HG03378 (cell line): ENCODE results near the gene DVL3.
"Not testable (repeated sequence)": the region's sequence is repeated elsewhere in the genome, so short reads cannot be mapped to it uniquely, and the experiment has no call there.

Source experiments
- ATAC-seq: cut with Tn5 transposase; IDR thresholded peaks from one replicate; pipeline ENCODE4 v1.9.1; 2021; ENCODE audit warnings: mild to moderate bottlenecking, moderate library complexity; ENCODE audit not compliant: unreplicated experiment

Gene DVL3

DNA sequence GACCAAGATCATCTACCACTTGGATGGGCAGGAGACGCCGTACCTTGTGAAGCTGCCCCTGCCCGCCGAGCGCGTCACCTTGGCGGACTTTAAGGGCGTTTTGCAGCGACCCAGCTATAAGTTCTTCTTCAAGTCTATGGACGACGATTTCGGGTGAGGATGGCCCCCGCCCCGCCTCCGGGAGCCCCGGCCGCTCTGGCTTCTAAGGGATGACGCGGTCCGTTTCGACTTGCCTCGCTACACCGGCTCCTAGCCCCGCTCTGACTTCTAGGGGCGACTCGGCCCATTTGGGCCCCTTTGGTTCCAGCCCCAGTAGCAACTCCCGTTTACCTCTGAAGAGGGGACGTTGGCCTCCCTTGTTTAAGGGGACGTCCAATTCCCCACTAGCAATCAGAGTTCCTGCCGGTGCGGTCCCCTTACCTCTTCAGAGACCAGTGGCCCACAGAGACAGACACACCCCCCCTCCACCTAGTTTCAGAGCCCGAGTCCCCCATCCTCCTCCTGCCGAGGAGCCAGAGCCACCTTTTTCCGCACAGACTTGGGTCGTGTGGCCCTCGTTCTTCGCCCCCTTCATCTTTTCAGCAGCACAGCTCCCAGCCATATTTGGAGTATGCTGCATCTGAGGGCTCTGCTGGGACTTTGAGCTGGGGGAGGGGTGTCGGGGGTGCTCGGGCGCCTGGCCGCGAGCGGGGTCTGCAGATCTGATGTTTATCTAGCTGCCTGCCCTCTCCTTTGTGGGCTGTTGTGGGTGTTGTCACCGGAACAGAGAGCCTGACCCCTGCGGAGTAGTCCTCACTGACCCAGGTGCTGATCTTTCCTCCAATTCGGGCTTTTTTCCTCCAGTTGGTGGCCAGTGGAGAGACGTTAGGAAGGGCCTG, 706 bp downstream of the DVL3 start:
- no peak for ATAC-seq

DNA sequence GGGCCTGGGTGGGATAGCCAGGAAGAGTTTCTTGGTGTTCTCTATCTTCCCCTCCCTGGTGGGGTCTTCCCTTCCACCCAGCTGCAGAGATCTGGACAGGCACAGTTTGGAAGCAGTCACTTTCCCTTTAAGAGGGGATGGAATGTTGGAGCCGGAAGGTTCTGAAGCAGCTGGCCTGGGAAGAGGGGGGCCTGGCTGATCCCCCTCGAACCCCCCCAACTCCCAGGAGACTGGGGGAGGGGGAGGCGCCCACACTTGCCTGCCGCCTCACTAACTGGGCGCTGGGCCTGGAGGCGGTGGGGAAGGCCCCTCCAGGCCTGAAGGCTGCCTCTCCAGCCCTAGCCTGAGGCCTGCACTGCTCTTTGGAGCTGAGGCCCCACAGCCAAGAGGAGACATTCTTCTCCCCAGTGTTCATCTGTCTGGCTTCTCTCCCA, 1.4 kb downstream of the DVL3 start:
- no peak for ATAC-seq

GRCh38 chr3:184157206-184157605, 2.0 kb downstream of the DVL3 start:
- no peak for ATAC-seq

- ATAC-seq: no peak
Observed at GRCh38 chr3:184158404-184158803, 3.2 kb downstream of the DVL3 start.

GRCh38 chr3:184160456-184160855, 5.3 kb downstream of the DVL3 start:
- no peak for ATAC-seq

DNA sequence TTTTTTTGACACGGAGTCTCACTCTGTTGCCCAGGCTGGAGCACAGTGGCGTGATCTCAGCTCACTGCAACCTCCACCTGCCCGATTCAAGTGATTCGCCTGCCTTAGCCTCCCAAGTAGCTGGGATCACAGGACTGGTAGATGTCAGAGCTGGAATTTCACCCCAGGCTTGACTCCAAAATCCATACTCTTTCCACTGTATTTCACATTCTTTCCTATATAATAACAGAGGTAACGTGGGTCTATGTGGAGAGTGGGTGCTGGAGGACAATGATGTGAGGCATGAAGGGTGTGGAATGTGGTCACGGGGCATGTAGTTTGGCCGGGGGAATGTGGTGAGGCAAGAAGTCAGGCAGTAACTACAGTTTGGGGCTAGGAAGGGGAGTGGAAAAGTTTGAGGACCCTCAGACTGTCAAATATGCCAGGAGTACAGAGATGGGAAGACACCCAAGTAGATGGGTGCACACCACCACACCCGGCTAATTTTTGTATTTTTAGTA, 7.4 kb downstream of the DVL3 start:
- ATAC-seq: not testable (repeated sequence)

DNA sequence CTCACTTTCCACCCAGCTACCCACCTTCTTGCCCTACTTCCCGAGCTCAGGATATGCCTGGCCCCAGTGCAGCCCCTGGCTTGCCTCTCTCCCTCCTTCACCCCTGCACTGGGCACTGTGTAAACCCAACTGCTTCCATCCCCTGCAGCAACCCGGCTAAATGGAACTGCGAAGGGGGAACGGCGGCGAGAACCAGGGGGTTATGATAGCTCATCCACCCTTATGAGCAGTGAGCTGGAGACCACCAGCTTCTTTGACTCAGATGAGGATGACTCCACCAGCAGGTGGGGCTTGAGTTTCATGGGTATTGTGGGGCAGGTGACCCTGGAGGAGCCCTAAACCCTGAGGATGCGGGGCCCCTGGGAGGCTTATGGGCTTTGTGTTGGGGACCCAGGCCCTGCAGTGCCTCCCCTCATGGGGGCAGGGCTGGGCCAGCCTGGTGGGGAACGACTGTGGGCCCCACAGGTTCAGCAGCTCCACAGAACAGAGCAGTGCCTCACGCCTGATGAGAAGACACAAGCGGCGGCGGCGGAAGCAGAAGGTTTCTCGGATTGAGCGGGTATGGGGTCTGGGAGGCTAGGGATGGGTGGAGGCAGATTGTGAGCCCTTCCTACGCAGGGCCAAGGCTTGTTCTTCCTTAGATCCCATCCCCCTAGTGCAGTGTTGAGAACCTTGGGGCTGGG, 9.6 kb downstream of the DVL3 start:
- no peak for ATAC-seq

DNA sequence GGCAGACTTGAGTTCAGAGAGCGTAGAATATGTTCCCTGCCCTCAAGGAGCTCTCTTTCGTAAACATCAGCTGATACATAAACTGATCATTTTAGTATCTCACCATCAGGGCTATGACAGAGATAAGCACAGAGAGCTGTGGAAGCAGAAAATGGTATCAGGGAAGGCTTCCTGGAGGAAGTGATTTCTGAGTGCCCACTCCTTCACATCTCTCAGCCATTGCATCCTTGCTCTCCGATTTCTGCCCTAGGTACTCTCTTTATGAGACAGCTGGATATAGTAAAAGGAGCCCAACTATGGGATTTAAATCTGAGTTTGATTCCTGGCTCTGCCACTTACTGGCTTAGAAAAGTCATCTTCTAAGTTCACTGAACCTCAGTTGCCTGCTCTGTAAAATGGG, 10.4 kb downstream of the DVL3 start:
- ATAC-seq: no peak

GRCh38 chr3:184166671-184167070, 11.5 kb downstream of the DVL3 start:
- no peak for ATAC-seq

- no peak for ATAC-seq
Observed at GRCh38 chr3:184167786-184168185, 12.6 kb downstream of the DVL3 start.

DNA sequence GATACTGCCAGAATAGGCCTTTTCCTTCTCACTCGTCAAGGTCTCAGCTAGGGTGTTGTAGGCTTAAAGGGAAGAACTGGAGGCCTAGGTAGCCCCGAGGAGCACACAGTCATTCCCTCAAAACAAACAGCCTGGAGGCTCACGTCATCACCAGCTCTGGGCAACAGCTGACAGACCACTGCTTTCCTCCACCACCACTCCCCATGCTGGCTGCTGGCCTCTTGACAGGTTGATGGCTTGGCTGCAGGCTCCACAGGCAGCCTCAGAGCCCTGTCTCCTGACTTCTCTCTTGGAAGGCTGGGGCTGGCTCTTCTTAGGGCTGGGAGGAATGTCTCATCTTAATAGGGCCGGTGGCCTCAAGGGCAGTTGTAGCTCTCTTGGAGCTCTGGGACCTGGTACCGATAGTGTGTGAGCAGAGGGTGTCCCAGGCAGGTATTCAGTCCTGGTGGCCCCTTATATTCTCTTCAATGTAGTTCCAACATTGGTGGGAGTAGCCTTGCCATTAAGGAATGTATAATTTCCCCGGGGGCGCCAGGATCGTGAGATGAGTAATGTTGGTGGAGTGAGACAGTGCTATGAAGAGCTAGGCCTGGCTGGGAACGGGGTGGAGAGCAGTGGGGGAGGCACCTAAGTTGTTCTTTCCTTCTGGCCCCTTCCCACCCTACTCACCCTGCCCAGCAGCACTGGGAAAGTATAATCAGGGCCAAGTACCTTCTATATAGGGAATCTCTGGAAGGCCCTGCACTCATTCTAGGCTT, 13.4 kb downstream of the DVL3 start:
- ATAC-seq: no peak

DNA sequence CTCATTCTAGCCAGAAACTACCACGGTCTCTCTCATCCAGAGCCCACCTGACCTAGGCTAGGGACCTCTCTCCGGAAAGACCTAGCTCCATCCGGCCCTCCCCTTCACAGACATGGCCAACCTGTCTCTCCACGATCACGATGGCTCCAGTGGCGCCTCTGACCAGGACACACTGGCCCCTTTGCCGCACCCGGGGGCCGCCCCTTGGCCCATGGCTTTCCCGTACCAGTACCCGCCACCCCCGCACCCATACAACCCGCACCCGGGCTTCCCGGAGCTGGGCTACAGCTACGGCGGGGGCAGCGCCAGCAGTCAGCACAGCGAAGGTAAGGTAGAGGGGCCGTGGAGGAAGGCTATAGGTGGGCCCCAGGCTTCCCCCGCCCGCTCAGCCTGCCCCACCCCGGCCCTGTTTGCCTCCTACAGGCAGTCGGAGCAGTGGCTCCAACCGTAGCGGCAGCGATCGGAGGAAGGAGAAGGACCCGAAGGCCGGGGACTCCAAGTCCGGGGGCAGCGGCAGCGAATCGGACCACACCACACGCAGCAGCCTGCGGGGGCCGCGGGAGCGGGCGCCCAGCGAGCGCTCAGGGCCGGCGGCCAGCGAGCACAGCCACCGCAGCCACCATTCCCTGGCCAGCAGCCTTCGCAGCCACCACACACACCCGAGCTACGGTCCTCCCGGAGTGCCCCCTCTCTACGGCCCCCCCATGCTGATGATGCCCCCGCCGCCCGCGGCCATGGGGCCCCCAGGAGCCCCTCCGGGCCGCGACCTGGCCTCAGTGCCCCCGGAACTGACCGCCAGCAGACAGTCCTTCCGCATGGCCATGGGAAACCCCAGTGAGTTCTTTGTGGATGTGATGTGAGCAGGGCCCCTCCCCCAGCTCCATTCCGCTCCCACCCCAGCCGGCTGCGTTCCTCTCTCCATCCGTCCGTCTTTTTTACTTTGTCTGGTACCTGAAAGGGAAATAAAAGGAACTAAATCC, 15.0 kb downstream of the DVL3 start:
- ATAC-seq: no peak

DNA sequence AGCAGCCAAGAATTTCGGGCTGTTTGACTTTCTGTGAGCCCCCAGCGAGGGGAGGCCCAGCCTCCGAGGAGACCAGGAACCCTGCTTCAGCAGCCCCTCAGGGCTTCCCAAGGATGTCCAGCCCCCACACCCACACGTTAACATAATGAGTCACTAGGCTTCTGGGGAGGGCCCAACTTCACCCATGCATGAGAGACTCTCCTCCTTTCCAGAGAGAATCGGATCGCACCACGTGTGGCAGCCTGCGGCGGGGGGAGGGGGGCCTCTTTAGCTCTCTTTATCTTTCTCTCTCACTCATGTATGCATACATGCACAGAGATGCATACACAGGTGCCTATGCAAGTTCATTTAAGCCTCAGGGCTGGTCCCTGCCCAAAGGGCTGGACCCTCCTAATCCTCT, 16.4 kb downstream of the DVL3 start:
- no peak for ATAC-seq

DNA sequence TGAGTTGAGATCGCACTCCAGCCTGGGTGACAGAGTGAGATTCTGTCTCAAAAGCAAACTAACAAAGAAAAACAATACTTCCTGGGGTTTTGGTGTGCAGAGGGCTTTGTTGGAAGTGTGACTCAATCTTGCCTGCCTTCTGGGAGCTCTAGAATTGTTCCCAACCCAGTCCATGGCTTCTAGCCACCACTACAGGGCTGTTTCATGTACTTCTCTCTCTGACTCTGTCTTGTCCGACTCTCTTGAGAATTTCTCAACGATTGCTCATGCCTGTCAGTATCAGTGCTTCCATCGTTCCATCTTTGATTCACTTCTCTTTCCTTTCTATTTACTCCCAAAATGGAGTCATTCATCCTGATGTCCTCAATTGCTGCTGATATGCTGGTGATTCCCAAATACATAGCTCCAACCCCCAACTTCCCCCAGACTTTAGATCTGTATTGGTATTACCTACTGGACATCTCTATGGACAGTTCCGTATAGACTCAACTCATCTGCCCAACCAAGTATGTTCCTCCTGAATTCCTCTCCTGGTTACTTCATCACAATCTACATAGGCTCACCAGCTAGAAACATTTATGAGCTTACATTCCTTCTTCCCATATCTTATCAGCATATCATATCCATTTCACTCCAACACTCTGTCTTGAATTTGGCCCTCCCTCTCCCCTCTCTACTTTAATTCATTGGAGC, 17.6 kb downstream of the DVL3 start:
- ATAC-seq: no peak

GRCh38 chr3:184173374-184173722, 18.2 kb downstream of the DVL3 start:
- ATAC-seq: no peak

- ATAC-seq: no peak
Observed at GRCh38 chr3:184174284-184174645, 19.1 kb downstream of the DVL3 start.

GRCh38 chr3:184174646-184175492, 19.7 kb downstream of the DVL3 start, which contains the start of gene AP2M1:
AP2M1 (plus strand) TSS chr3:184174855; CDS start chr3:184176994, 2,139 bp downstream.
- peak; percentile 94 for ATAC-seq

DNA sequence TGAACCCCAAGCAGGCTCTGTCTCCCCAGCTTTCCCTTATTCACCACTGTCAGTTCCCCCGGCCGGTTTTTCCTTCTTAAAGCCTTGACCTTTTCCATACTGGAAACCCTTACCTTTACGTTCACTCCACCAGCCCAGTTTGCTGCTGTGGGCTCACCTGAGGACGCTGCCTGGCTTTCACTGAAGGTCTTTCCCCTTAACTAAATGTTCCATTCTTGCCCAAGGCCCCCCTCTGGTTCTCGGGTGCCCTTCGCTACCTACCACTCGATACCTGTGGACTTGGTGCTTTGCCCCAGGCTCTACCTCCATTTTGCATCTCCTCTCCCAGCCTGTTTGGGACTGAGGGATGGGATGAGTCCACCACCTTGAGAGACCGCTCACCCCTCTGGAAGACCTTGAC, 20.3 kb downstream of the DVL3 start:
- ATAC-seq: no peak

- ATAC-seq: no peak
Observed at GRCh38 chr3:184175981-184176376, 20.8 kb downstream of the DVL3 start.
